ENCODE results near the gene MRM1.

MRM1 gene

DNA sequence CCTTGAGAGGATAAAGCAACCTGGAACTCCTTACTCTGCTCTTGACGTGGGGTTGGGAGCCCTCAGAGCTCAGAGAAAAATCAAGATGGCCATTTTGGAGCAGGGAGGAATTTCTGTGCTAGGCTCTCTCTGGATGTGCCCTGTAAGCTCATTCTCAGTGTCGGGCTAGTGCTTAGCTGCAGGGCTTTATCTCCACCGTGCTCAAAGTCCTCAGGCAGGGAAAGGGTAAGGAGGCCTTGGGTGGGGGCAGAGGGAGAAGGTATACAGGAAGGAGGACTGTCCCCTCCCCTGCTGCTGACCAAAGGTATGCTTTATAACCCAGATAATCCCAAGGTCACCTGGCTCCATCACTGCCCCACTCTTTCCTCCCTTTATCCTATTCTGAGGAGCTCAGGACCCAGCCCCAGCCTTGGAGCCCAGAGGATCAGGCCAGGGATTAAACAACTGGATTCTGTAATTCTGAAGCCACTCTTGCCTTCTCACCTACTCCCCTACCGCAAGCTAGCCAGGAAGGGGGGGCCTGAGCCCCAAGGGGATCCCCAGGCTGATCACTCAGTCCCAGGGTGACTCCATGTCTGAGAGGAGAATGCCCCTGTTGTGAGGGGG is 8.6 kb upstream of the MRM1 start:
- no peaks in the 10 kb centered on the region for H3K27me3 ChIP-seq (ENCODE audit: insufficient read depth, low read length)
- peaks cover 38% of the 10 kb centered on the region for H3K36me3 ChIP-seq (ENCODE audit: insufficient read depth, low read depth, low read length)
- no peaks in the 10 kb centered on the region for H3K9me3 ChIP-seq (ENCODE audit: insufficient read depth, low read depth, low read length)
- H3K27ac ChIP-seq (ENCODE audit: low read length) = peak overlapping the region; percentile 30
- peaks cover 9% of the 10 kb centered on the region; the same call in 1 of the 2 replicates for H3K4me1 ChIP-seq (ENCODE audit: insufficient read depth, low read length)
- H3K4me3 ChIP-seq (ENCODE audit: low read length) = peak overlapping the region; percentile 70
- H3K9ac ChIP-seq (ENCODE audit: low read depth, low read length) = peak overlapping the region; percentile 62

DNA sequence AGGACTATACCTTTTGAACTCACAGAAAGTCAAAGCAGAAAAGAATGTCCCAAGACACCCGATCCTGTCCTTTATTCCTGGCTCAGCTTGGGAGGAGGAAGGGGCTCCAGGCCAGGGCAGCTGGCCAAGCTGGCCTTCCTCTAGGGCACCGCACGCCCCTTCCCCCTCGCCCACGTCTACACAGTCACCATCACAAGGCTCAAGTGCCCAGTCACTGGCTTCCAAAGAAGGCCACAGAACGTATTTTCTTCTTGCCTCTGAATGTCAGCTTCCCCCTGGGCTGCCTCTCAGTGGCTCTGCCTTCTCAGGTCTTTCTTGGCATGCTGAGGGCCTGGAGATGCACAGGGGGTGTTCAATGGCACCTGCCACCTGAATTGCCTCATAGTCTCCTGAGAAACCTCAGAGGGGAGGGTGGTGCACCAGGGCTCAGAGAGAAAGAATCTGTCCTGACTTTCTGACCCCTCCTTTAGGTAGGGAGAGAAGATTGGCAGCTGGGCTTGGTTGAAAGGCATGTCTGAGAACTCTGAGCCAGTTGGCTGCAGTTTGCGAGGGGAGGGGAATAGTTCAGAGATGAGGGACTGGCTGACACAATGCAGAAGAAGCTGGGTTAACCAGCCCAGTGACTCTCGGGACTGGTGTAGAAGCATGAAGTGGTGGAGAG is 7.6 kb upstream of the MRM1 start:
- no peaks in the 10 kb centered on the region for H3K27me3 ChIP-seq (ENCODE audit: insufficient read depth, low read length)
- no peaks in the 10 kb centered on the region for H3K9me3 ChIP-seq (ENCODE audit: insufficient read depth, low read depth, low read length)
- no peak overlapping the region for H3K27ac ChIP-seq (ENCODE audit: low read length)
- H3K36me3 ChIP-seq (ENCODE audit: insufficient read depth, low read depth, low read length) = peaks cover 39% of the 10 kb centered on the region
- no peak overlapping the region; the same call in 1 of the 2 replicates for H3K9ac ChIP-seq (ENCODE audit: low read depth, low read length)
- H3K4me3 ChIP-seq (ENCODE audit: low read length) = peak overlapping the region; percentile 70; the same call in 1 of the 2 replicates
- H3K4me1 ChIP-seq (ENCODE audit: insufficient read depth, low read length) = peaks cover 9% of the 10 kb centered on the region; the same call in 1 of the 2 replicates

DNA sequence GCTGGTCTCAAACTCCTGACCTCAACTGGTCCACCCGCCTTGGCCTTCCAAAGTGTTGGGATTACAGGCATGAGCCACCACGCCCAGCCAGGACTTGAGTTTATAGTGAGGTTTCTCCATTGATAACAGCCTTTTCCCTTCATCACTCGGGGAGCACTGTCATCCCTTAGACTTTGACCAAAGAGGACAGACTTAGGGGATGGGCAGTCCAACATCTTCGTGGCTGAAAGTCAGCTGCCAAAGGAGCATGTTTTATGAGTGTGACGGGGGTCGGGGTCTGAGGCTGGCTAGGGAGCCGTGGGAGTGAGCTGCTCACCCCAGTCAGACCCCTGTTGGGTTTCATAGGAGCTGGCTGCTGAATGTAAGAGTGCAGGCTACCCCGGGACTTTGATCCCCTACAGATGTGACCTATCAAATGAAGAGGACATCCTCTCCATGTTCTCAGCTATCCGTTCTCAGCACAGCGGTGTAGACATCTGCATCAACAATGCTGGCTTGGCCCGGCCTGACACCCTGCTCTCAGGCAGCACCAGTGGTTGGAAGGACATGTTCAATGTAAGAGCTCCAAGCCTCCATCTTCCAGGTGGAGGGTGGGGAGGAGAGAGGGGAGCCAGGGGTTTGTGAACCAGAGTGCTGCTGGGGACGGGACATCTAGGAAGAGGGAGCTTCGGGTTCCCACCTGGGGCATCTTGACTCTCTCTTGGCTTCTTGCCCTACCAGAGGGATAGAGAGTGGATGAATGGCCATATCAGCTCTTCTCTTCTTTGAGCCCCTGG is 6.6 kb upstream of the MRM1 start:
- no peak overlapping the region for H3K4me3 ChIP-seq (ENCODE audit: low read length)
- no peaks in the 10 kb centered on the region for H3K27me3 ChIP-seq (ENCODE audit: insufficient read depth, low read length)
- H3K9ac ChIP-seq (ENCODE audit: low read depth, low read length) = no peak overlapping the region
- H3K36me3 ChIP-seq (ENCODE audit: insufficient read depth, low read depth, low read length) = peaks cover 41% of the 10 kb centered on the region
- peaks cover 9% of the 10 kb centered on the region; the same call in 1 of the 2 replicates for H3K4me1 ChIP-seq (ENCODE audit: insufficient read depth, low read length)
- no peaks in the 10 kb centered on the region for H3K9me3 ChIP-seq (ENCODE audit: insufficient read depth, low read depth, low read length)
- no peak overlapping the region for H3K27ac ChIP-seq (ENCODE audit: low read length)

DNA sequence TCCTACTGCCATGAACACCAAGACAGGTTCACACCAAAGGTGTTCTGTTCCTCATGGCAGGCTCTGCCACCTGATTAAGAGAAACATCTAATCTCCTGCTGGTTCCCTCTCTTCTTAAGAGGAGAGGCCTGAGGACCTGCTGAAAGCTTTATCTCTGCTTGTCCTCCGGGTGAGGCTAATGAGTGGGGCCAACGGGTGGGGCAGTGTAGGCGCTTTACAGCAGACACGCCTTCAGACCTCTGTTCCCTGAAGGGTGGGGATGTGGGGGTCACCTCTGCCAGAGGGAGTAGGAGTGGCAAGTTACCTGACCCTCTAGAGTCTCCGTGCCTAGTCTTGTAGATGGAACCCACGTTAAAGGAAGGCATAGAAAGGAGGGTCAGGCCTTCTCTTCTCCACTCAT is 4.2 kb upstream of the MRM1 start:
- H3K27ac ChIP-seq (ENCODE audit: low read length) = no peak overlapping the region
- H3K4me3 ChIP-seq (ENCODE audit: low read length) = no peak overlapping the region
- no peaks in the 10 kb centered on the region for H3K9me3 ChIP-seq (ENCODE audit: insufficient read depth, low read depth, low read length)
- H3K36me3 ChIP-seq (ENCODE audit: insufficient read depth, low read depth, low read length) = peaks cover 44% of the 10 kb centered on the region
- H3K27me3 ChIP-seq (ENCODE audit: insufficient read depth, low read length) = peaks cover 2% of the 10 kb centered on the region; the same call in 1 of the 2 replicates
- no peak overlapping the region for H3K9ac ChIP-seq (ENCODE audit: low read depth, low read length)
- H3K4me1 ChIP-seq (ENCODE audit: insufficient read depth, low read length) = peaks cover 14% of the 10 kb centered on the region; the same call in 1 of the 2 replicates

DNA sequence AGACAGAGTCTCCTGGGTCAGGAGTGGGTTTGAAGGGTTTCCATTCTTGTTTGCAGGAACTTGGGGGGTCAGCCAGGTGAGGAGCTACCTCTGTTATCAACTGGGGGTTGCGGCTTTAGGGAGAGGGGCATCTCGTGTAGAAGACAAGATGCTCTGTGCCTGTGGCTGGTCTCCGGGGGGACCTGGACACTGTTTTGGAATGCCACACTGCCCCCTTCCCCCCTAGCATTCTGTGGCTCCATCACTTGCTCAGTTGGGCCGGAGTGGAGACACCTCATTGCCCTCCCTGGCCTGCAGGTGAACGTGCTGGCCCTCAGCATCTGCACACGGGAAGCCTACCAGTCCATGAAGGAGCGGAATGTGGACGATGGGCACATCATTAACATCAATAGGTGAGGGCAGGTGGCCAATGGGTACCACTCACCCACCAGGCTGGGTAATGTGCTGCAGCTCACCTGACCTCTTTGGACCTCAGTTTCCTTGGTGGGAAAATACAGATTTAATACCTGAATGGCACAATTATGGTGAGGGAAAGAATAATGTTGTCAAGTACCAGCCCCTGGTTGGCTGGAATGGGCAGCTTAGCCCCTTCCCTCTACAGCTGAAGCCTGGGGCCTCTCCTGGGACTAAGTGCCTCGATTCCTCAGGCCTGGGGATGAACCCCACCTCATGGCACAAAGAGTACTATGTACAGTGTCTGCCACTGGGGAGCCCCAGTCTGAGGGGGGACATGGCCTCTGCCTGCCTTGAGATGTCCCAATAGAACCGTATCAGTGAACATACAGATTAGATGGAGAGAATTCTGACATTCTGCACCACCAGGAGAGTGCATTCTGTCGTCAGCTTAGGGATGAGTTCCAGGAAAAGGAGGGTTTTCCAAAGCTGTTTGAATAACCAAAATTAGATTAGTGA is 3.3 kb upstream of the MRM1 start:
- Histone ChIP-seq H3K9me3 (ENCODE audit: insufficient read depth, low read depth, low read length) (no peaks in the 10 kb centered on the region), H3K27ac (ENCODE audit: low read length) (no peak overlapping the region), H3K27me3 (ENCODE audit: insufficient read depth, low read length) (peaks cover 8% of the 10 kb centered on the region; the same call in 1 of the 2 replicates), H3K4me1 (ENCODE audit: insufficient read depth, low read length) (peaks cover 9% of the 10 kb centered on the region; the same call in 1 of the 2 replicates), H3K9ac (ENCODE audit: low read depth, low read length) (no peak overlapping the region), H3K36me3 (ENCODE audit: insufficient read depth, low read depth, low read length) (peaks cover 44% of the 10 kb centered on the region), H3K4me3 (ENCODE audit: low read length) (no peak overlapping the region)

DNA sequence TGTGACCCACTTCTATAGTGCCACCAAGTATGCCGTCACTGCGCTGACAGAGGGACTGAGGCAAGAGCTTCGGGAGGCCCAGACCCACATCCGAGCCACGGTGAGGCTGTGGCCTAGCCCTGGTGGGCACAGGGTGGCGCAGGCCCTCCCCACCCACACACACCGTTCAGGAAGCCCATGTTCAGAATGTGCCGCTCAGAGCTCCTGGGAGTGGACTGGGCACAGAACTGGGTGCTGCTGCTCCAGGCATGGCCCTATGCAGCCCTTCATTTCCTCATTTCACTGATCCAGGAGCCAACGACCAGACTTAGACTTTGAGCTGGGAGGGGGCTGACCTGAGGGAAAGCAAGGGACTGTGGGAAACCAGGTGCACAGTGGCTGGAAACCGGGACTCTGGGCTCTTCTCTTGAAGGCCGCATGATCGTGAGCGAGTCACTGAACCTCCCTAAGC is 2.4 kb upstream of the MRM1 start:
- peaks cover 8% of the 10 kb centered on the region; the same call in 1 of the 2 replicates for H3K27me3 ChIP-seq (ENCODE audit: insufficient read depth, low read length)
- H3K9ac ChIP-seq (ENCODE audit: low read depth, low read length) = no peak overlapping the region
- no peaks in the 10 kb centered on the region for H3K9me3 ChIP-seq (ENCODE audit: insufficient read depth, low read depth, low read length)
- H3K4me1 ChIP-seq (ENCODE audit: insufficient read depth, low read length) = peaks cover 12% of the 10 kb centered on the region; the same call in 1 of the 2 replicates
- H3K27ac ChIP-seq (ENCODE audit: low read length) = no peak overlapping the region
- no peak overlapping the region for H3K4me3 ChIP-seq (ENCODE audit: low read length)
- H3K36me3 ChIP-seq (ENCODE audit: insufficient read depth, low read depth, low read length) = peaks cover 44% of the 10 kb centered on the region

DNA sequence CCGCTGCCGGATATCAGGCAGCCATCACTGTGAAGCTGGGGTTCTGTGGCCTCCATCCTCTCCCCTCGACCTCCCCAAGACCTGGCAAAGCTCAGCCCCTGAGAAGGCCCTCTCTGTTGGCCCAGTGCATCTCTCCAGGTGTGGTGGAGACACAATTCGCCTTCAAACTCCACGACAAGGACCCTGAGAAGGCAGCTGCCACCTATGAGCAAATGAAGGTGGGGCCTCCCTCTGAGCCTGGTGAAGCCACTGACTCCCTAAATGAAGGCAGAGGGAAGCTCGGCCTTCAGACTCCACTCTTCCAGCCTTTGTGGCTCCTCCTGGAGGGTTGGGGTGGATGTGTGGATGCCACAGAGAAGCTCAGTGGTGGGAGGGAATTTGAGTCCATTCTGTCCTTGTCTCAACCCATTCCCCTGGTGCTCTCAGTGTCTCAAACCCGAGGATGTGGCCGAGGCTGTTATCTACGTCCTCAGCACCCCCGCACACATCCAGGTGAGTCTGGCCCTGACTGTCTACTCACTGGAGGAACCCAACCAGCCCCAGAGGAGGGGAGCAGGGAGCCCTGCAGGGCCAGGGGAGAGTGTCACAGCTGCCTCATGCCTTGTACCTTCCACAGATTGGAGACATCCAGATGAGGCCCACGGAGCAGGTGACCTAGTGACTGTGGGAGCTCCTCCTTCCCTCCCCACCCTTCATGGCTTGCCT is 1.7 kb upstream of the MRM1 start:
- Histone ChIP-seq H3K4me1 (ENCODE audit: insufficient read depth, low read length) (peaks cover 13% of the 10 kb centered on the region; the same call in 1 of the 2 replicates), H3K4me3 (ENCODE audit: low read length) (no peak overlapping the region), H3K9ac (ENCODE audit: low read depth, low read length) (no peak overlapping the region), H3K27me3 (ENCODE audit: insufficient read depth, low read length) (peaks cover 8% of the 10 kb centered on the region; the same call in 1 of the 2 replicates), H3K27ac (ENCODE audit: low read length) (no peak overlapping the region), H3K36me3 (ENCODE audit: insufficient read depth, low read depth, low read length) (peaks cover 44% of the 10 kb centered on the region), H3K9me3 (ENCODE audit: insufficient read depth, low read depth, low read length) (no peaks in the 10 kb centered on the region)

DNA sequence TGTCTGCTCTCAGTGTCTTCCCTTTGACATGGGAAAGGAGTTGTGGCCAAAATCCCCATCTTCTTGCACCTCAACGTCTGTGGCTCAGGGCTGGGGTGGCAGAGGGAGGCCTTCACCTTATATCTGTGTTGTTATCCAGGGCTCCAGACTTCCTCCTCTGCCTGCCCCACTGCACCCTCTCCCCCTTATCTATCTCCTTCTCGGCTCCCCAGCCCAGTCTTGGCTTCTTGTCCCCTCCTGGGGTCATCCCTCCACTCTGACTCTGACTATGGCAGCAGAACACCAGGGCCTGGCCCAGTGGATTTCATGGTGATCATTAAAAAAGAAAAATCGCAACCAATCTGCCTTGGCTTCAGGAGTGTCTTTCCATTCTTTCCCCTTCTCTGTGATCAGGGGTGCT is 918 bp upstream of the MRM1 start:
- Histone ChIP-seq H3K4me3 (ENCODE audit: low read length) (peak overlapping the region; percentile 90; the same call in 1 of the 2 replicates), H3K4me1 (ENCODE audit: insufficient read depth, low read length) (peaks cover 13% of the 10 kb centered on the region; the same call in 1 of the 2 replicates), H3K9me3 (ENCODE audit: insufficient read depth, low read depth, low read length) (no peaks in the 10 kb centered on the region), H3K27ac (ENCODE audit: low read length) (peak overlapping the region; percentile 60), H3K27me3 (ENCODE audit: insufficient read depth, low read length) (peaks cover 8% of the 10 kb centered on the region; the same call in 1 of the 2 replicates), H3K9ac (ENCODE audit: low read depth, low read length) (peak overlapping the region; percentile 89; the same call in 1 of the 2 replicates), H3K36me3 (ENCODE audit: insufficient read depth, low read depth, low read length) (peaks cover 41% of the 10 kb centered on the region)

DNA sequence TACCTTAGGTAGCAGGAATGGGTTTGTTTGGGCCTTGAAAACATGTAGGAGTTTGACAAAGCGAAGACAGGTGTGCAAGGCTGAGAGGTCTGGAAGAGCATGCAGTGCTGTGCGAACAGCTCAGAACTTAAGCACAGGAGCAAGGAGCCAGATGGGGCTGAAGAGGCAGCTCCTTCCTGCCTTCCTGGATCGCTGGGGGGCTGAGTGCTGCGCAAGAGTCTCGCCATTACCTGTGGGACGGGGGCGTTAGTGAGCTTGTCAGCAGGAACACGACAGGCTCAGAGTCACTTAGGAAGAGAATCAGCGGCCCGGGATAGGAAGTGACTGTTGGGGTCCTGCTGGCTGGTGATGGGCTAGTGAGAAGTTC is 464 bp upstream of the MRM1 start:
- peak overlapping the region; percentile 89 for H3K9ac ChIP-seq (ENCODE audit: low read depth, low read length)
- H3K9me3 ChIP-seq (ENCODE audit: insufficient read depth, low read depth, low read length) = no peaks in the 10 kb centered on the region
- H3K36me3 ChIP-seq (ENCODE audit: insufficient read depth, low read depth, low read length) = peaks cover 36% of the 10 kb centered on the region
- peaks cover 8% of the 10 kb centered on the region; the same call in 1 of the 2 replicates for H3K27me3 ChIP-seq (ENCODE audit: insufficient read depth, low read length)
- H3K4me3 ChIP-seq (ENCODE audit: low read length) = peak overlapping the region; percentile 90
- H3K27ac ChIP-seq (ENCODE audit: low read length) = peak overlapping the region; percentile 60
- peaks cover 13% of the 10 kb centered on the region; the same call in 1 of the 2 replicates for H3K4me1 ChIP-seq (ENCODE audit: insufficient read depth, low read length)

DNA sequence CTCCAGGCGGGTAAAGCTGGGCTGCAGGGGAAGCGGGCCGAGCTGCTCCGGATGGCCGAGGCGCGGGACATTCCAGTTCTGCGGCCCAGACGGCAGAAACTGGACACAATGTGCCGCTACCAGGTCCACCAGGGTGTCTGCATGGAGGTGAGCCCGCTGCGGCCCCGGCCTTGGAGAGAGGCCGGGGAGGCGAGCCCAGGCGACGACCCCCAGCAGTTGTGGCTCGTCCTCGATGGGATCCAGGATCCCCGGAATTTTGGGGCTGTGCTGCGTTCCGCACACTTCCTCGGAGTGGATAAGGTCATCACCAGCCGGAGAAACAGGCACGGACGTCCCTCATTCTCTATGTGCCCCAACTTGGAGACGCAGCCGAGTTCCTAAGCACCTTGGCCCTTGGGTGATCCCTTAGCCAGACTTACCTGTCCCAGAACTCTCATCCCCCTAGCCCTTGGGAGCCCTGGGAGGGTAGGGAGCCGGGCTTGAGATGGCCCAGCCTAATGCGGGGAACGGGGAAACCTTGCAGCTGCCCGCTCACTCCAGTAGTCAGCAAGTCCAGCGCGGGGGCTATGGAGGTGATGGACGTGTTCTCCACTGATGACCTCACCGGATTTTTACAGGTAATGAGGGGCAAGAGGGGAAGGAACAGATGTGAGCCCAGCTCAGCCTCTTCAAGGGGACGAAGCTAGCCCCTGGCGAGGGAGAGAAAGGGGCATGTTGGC is 806 bp downstream of the MRM1 start:
- Histone ChIP-seq H3K36me3 (ENCODE audit: insufficient read depth, low read depth, low read length) (peaks cover 26% of the 10 kb centered on the region), H3K9ac (ENCODE audit: low read depth, low read length) (peak overlapping the region; percentile 89), H3K27me3 (ENCODE audit: insufficient read depth, low read length) (peaks cover 8% of the 10 kb centered on the region; the same call in 1 of the 2 replicates), H3K4me3 (ENCODE audit: low read length) (peak overlapping the region; percentile 90), H3K9me3 (ENCODE audit: insufficient read depth, low read depth, low read length) (no peaks in the 10 kb centered on the region), H3K27ac (ENCODE audit: low read length) (no peak overlapping the region), H3K4me1 (ENCODE audit: insufficient read depth, low read length) (peaks cover 13% of the 10 kb centered on the region; the same call in 1 of the 2 replicates)
